T-helper 2 cell treated with Interferon-gamma antibody and Interleukin-4, amounts not matched to agents 100 ng/mL and 5 ng/mL, for 36 hours (primary cell): ENCODE results near the gene ADAP1. TPM values are rescaled to one million over a fixed set of nuclear protein-coding genes. Genes with fewer than 3 reads are reported as not detected.
"Not testable (repeated sequence)": the region's sequence is repeated elsewhere in the genome, so short reads cannot be mapped to it uniquely, and the experiment has no call there.

ENCODE experiments used
- intact Hi-C: fragments of 100-400 bp; cut with micrococcal nuclease; formaldehyde crosslinking; loops from one replicate; pipeline ENCODE4 v1.15.1; 2023
- total RNA-seq: library from RNA; stranded (reverse); gene quantifications from 2 replicates; pipeline ENCODE4 v1.2.3, GENCODE V29; 2022

Gene ADAP1
- total RNA-seq, 1 donor from 2014 or later: 25.0 TPM

GRCh38 chr7:975702-976473, 21.4 kb upstream of the ADAP1 start:
- intact Hi-C loops: loop anchor here (1.0 kb wide), 3 partner anchors 52 to 100 kb away; partner anchors contain the start of gene GET4

- intact Hi-C loops: loop anchor here (1.0 kb wide), 3 partner anchors 52 to 99 kb away; partner anchors contain the start of gene GET4
Observed at GRCh38 chr7:974820-975681, 20.6 kb upstream of the ADAP1 start, which contains the start of gene COX19. COX19 (minus strand) TSS chr7:975549; CDS start chr7:975509, 40 bp downstream.

- intact Hi-C loops: no loop called here
Observed at GRCh38 chr7:974172-974571, 19.7 kb upstream of the ADAP1 start.

- intact Hi-C loops: no loop called here
Observed at GRCh38 chr7:973312-973711, 18.8 kb upstream of the ADAP1 start.

- intact Hi-C loops: no loop called here
Observed at GRCh38 chr7:972676-973309, 18.3 kb upstream of the ADAP1 start.

GRCh38 chr7:972110-972509, 17.6 kb upstream of the ADAP1 start:
- intact Hi-C loops: no loop called here

GRCh38 chr7:970744-971143, 16.3 kb upstream of the ADAP1 start:
- intact Hi-C loops: no loop called here

GRCh38 chr7:969403-969802, 14.9 kb upstream of the ADAP1 start:
- intact Hi-C loops: no loop called here

- intact Hi-C loops: no loop called here
Observed at GRCh38 chr7:968205-969105, 14.0 kb upstream of the ADAP1 start.

- intact Hi-C loops: no loop called here
Observed at GRCh38 chr7:967361-968082, 13.0 kb upstream of the ADAP1 start.

- intact Hi-C loops: no loop called here
Observed at GRCh38 chr7:966291-967069, 12.0 kb upstream of the ADAP1 start.

- intact Hi-C loops: no loop called here
Observed at GRCh38 chr7:964401-965231, 10.1 kb upstream of the ADAP1 start.

GRCh38 chr7:963236-964078, 9.0 kb upstream of the ADAP1 start:
- intact Hi-C loops: no loop called here

- intact Hi-C loops: no loop called here
Observed at GRCh38 chr7:962401-963081, 8.1 kb upstream of the ADAP1 start.

GRCh38 chr7:961546-962400, 7.3 kb upstream of the ADAP1 start:
- intact Hi-C loops: no loop called here

GRCh38 chr7:960972-961371, 6.5 kb upstream of the ADAP1 start:
- intact Hi-C loops: not testable (repeated sequence)
